ENCODE measurements around the gene NPC1L1.
"Not testable (repeated sequence)": the region's sequence is repeated elsewhere in the genome, so short reads cannot be mapped to it uniquely, and the experiment has no call there.

NPC1L1 gene

GRCh38 chr7:44565795-44566559, 24.8 kb upstream of the NPC1L1 start:
- DNase-seq: peak in 1 of 2 experiments; percentile 27

GRCh38 chr7:44565097-44565794, 24.1 kb upstream of the NPC1L1 start:
- DNase-seq: peak; percentile 72 to 75

GRCh38 chr7:44564606-44565005, 23.5 kb upstream of the NPC1L1 start:
- DNase-seq: no peak

- no peak for DNase-seq
These were observed 22.1 kb upstream of the NPC1L1 start for GRCh38 chr7:44563171-44563679.

GRCh38 chr7:44562622-44562962, 21.5 kb upstream of the NPC1L1 start:
- not testable (repeated sequence) for DNase-seq

GRCh38 chr7:44561962-44562621, 21.0 kb upstream of the NPC1L1 start:
- DNase-seq: no peak

GRCh38 chr7:44561481-44561880, 20.4 kb upstream of the NPC1L1 start:
- DNase-seq: no peak

- DNase-seq: no peak
These were observed 18.4 kb upstream of the NPC1L1 start for GRCh38 chr7:44559485-44559884.

- no peak for DNase-seq
These were observed 16.4 kb upstream of the NPC1L1 start for GRCh38 chr7:44557485-44557884.

- DNase-seq: no peak
These were observed 14.2 kb upstream of the NPC1L1 start for GRCh38 chr7:44555350-44555749.

- not testable (repeated sequence) for DNase-seq
These were observed 11.4 kb upstream of the NPC1L1 start for GRCh38 chr7:44552473-44553005.

GRCh38 chr7:44549457-44549856, 8.3 kb upstream of the NPC1L1 start:
- no peak for DNase-seq

GRCh38 chr7:44548893-44549292, 7.8 kb upstream of the NPC1L1 start:
- no peak for DNase-seq

- DNase-seq: no peak
These were observed 6.6 kb upstream of the NPC1L1 start for GRCh38 chr7:44547536-44548231.

- DNase-seq: no peak
These were observed 913 bp upstream of the NPC1L1 start for GRCh38 chr7:44541876-44542610.

GRCh38 chr7:44540592-44541027, 520 bp downstream of the NPC1L1 start:
- DNase-seq: no peak

- no peak for DNase-seq
These were observed 1.2 kb downstream of the NPC1L1 start for GRCh38 chr7:44539669-44540506.

GRCh38 chr7:44538798-44539668, 2.1 kb downstream of the NPC1L1 start:
- no peak for DNase-seq

- DNase-seq: no peak
These were observed 2.9 kb downstream of the NPC1L1 start for GRCh38 chr7:44538093-44538797.
